ENCODE results near the gene PMPCA.

PMPCA gene

DNA sequence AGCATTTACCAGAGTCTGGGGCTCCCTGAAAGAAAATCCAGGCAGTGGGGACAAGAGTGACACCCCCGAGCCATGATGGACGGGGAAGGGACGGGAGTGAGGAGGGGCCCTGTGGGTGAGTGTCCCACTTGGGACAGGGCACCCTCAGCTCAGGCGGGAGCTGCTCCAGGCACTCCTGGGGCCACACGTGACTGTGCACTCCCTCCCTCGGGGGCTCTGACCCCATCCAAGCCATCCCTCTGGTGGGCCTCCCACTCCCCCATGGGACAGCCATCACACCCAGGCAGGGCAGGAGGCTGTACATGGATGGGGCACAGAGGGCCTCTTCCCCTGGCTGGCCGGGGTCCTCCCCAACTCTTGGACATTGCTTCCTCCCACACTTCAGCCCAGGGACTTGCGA lies 34.0 kb upstream of the PMPCA start:
- Histone ChIP-seq H3K27ac (ENCODE audit: extremely low read depth, low read depth, low read length) (no peak overlapping the region), H3K4me3 (ENCODE audit: low read depth, low read length) (no peak overlapping the region), H3K4me1 (ENCODE audit: control insufficient read depth, insufficient read depth, low read length) (no peaks in the 10 kb centered on the region), H3K9me3 (ENCODE audit: control insufficient read depth, insufficient read depth, low read depth, low read length) (no peaks in the 10 kb centered on the region), H3K36me3 (ENCODE audit: control insufficient read depth in 2 of 2, insufficient read depth in 1 of 2, low read length in 2 of 2) (peaks cover 0 to 69% of the 10 kb centered on the region in 2 experiments; a peak in 1 of 3 replicates)
- TF ChIP-seq ZNF670 (tag by site-specific recombination; IDR thresholded peaks at IDR 0.05; ENCODE audit: low read depth) (no peak), IKZF3 (tag by site-specific recombination; IDR thresholded peaks at IDR 0.05) (no peak), ZBTB21 (tag by site-specific recombination; IDR thresholded peaks at IDR 0.05) (no peak), ZNF404 (tag by site-specific recombination; IDR thresholded peaks at IDR 0.05) (no peak), SALL2 (tag by site-specific recombination; IDR thresholded peaks at IDR 0.05; ENCODE audit: borderline replicate concordance) (no peak), ZNF157 (tag by site-specific recombination; IDR thresholded peaks at IDR 0.05) (no peak), ZNF843 (tag by site-specific recombination; IDR thresholded peaks at IDR 0.05) (no peak), SP7 (tag by site-specific recombination; IDR thresholded peaks at IDR 0.05) (no peak), ZBTB8A (tag by site-specific recombination; IDR thresholded peaks at IDR 0.05) (no peak), ZNF677 (tag by site-specific recombination; IDR thresholded peaks at IDR 0.05) (no peak), ZBTB7A (tag by site-specific recombination; IDR thresholded peaks at IDR 0.05; ENCODE audit: low read depth) (no peak), ZNF2 (tag by site-specific recombination; IDR thresholded peaks at IDR 0.05) (no peak), SCRT1 (tag by site-specific recombination; IDR thresholded peaks at IDR 0.05; ENCODE audit: borderline replicate concordance) (no peak)
- TF ChIP-seq, protein P1, sequence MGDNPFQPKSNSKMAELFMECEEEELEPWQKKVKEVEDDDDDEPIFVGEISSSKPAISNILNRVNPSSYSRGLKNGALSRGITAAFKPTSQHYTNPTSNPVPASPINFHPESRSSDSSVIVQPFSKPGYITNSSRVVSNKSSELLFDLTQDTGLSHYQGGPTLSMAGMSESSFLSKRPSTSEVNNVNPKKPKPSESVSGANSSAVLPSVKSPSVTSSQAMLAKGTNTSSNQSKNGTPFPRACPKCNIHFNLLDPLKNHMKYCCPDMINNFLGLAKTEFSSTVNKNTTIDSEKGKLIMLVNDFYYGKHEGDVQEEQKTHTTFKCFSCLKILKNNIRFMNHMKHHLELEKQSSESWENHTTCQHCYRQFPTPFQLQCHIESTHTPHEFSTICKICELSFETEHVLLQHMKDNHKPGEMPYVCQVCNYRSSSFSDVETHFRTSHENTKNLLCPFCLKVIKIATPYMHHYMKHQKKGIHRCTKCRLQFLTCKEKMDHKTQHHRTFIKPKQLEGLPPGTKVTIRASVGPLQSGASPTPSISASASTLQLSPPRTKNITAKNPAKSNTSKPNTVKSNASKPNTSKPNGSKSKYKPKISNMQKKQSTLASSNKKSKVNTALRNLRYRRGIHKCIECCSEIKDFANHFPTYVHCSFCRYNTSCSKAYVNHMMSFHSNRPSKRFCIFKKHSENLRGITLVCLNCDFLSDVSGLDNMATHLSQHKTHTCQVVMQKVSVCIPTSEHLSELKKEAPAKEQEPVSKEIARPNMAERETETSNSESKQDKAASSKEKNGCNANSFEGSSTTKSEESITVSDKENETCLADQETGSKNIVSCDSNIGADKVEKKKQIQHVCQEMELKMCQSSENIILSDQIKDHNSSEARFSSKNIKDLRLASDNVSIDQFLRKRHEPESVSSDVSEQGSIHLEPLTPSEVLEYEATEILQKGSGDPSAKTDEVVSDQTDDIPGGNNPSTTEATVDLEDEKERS (tag by site-specific recombination; IDR thresholded peaks at IDR 0.05) = no peak
- ChIA-PET CTCF (interaction anchor here (0.6 to 1.0 kb wide), 2 partner anchors 10 to 13 kb away, joined by 3 to 4 read pairs; partner anchors contain the start of gene DNLZ), POLR2A (interaction anchor here (1.8 to 1.9 kb wide), 2 partner anchors 10 to 13 kb away, joined by 5 to 16 read pairs; partner anchors contain the start of gene DNLZ)

DNA sequence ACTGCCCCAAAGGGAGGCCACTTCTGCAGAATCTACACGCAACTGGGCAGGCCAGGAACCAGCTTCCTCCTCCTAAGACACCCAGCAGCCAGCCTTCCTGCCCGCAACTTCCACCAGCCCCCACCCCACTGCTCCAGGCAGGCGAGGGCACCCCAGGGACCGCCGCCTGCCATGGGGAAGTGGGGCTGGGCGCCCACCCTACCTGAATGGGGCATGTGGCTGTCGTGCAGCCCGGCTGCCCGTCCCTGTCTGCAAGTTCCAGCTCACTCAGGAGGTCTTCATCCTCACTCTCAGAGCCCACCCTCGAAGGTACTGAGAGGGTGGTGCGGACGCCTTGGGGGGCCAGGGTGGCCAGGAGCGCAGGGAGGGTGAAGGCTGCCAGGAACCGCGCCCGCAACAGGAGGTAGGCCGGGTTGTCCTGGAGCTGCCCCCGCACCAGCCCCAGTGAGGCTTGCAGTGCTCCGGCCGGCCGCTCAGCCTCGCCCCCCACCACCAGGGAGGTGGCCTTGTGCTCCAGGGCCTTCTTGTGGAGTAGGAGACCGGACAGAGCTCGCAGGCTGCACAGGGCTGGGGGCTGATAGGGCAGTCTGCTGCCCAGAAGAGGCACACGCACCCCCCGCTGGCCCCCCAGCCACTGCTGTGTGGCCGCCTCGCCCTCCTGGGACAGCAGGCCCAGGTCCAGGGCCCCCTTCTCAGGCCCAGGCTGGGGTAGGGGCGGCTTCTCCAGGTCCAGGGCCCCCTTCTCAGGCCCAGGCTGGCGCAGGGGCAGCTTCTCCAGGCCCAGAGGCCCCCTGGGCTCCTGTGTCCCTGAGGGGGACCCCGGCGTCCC lies 32.9 kb upstream of the PMPCA start:
- Histone ChIP-seq H3K4me3 (ENCODE audit: low read depth, low read length) (no peak overlapping the region), H3K36me3 (ENCODE audit: control insufficient read depth in 2 of 2, insufficient read depth in 1 of 2, low read length in 2 of 2) (peaks cover 0 to 80% of the 10 kb centered on the region in 2 experiments; a peak in 1 of 3 replicates), H3K4me1 (ENCODE audit: control insufficient read depth, insufficient read depth, low read length) (no peaks in the 10 kb centered on the region), H3K27ac (ENCODE audit: extremely low read depth, low read depth, low read length) (no peak overlapping the region), H3K9me3 (ENCODE audit: control insufficient read depth, insufficient read depth, low read depth, low read length) (no peaks in the 10 kb centered on the region)
- POLR2A ChIA-PET = interaction anchor here (1.4 to 1.9 kb wide), 3 partner anchors 11 to 15 kb away, joined by 3 to 16 read pairs (median 5); partner anchors contain the start of gene DNLZ
- no peak for TF ChIP-seq ZNF623 (tag by site-specific recombination; IDR thresholded peaks at IDR 0.05)
- TF ChIP-seq, protein P2, sequence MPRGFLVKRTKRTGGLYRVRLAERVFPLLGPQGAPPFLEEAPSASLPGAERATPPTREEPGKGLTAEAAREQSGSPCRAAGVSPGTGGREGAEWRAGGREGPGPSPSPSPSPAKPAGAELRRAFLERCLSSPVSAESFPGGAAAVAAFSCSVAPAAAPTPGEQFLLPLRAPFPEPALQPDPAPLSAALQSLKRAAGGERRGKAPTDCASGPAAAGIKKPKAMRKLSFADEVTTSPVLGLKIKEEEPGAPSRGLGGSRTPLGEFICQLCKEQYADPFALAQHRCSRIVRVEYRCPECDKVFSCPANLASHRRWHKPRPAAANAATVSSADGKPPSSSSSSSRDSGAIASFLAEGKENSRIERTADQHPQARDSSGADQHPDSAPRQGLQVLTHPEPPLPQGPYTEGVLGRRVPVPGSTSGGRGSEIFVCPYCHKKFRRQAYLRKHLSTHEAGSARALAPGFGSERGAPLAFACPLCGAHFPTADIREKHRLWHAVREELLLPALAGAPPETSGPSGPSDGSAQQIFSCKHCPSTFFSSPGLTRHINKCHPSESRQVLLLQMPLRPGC (tag by site-specific recombination; IDR thresholded peaks at IDR 0.05) = no peak
- TF ChIP-seq, protein P3, sequence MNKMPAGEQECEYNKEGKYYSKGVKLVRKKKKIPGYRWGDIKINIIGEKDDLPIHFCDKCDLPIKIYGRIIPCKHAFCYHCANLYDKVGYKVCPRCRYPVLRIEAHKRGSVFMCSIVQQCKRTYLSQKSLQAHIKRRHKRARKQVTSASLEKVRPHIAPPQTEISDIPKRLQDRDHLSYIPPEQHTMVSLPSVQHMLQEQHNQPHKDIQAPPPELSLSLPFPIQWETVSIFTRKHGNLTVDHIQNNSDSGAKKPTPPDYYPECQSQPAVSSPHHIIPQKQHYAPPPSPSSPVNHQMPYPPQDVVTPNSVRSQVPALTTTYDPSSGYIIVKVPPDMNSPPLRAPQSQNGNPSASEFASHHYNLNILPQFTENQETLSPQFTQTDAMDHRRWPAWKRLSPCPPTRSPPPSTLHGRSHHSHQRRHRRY (tag by site-specific recombination; IDR thresholded peaks at IDR 0.05) = no peak
- no peak for TF ChIP-seq ZNF10 (tag by site-specific recombination; IDR thresholded peaks at IDR 0.05)
- no peak for TF ChIP-seq HOXD13 (CRISPR knock-in tag; IDR thresholded peaks at IDR 0.05; ENCODE audit: borderline replicate concordance)
- no peak for TF ChIP-seq GFI1B (tag by site-specific recombination; IDR thresholded peaks at IDR 0.05)
- TF ChIP-seq ZNF19 (tag by site-specific recombination; IDR thresholded peaks at IDR 0.05; ENCODE audit: low read depth) = no peak
- no peak for TF ChIP-seq ZNF571 (tag by site-specific recombination; IDR thresholded peaks at IDR 0.05)
- CTCF ChIA-PET = interaction anchor here (0.9 to 1.0 kb wide), 3 partner anchors 14 to 65 kb away, joined by 3 to 4 read pairs (median 4); partner anchors contain the start of gene DNLZ
